ENCODE data around the gene FGF1.

Gene FGF1

DNA sequence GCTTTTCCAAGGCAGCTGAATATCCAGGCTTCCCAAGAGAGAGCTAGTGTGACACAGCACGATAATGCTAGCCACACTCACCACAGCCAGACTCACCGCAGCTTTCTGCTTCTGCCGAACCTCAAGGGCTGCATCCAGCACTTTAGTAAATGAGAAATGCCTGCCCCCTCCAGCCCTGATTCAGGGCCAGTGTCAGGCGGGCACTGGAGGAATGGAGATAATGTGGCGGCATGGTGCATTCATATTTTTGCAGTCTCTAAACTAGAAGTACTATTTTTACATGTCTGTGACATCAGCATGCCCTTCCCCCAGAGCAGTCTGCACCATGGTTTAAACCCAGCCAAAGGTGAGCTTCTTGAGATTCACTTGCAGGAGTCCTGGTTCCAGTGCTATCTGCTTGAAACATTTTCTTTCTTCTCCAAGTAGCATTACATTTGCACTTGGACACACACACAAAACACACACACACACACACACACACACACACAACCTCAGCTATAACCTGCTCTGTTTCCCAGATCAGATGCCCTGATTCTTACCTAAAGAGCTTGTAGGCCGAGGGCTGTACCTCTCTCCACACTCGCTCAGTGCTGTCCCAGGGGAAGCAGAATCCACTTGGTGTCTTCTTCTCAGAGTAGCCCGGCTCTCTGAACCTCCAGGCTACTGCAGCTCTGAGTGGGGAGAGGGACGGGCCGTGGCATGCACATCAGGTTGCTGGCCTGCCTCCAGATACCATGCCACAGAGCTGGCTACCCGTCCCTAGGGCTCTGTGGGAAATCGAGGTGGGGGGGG lies at the start of gene FGF1:
TSS of gene FGF1 (minus strand) at position 673 of the 792 bp plus-strand sequence. CDS start 71,963 bp downstream, outside the sequence.
- DNase-seq: peak in 47 of 58 donors; percentile 15 to 81 (median 57)

DNA sequence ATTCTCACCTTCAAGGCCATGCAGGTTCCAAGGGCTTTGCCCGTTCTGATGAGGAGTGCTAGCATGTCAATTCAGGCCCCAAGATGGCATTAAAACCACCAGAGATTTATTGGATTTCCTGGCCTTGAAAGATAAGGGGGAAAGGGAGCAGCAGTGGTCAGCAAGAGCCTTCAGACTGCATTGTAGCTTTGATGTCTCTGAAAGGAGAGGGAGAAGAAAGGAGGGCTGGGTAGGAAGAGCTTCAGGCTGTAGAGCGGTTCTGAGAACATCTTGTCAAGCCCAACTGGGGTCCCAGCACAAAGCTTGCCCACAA lies 41.8 kb upstream of the FGF1 start:
- DNase-seq: no peak

DNA sequence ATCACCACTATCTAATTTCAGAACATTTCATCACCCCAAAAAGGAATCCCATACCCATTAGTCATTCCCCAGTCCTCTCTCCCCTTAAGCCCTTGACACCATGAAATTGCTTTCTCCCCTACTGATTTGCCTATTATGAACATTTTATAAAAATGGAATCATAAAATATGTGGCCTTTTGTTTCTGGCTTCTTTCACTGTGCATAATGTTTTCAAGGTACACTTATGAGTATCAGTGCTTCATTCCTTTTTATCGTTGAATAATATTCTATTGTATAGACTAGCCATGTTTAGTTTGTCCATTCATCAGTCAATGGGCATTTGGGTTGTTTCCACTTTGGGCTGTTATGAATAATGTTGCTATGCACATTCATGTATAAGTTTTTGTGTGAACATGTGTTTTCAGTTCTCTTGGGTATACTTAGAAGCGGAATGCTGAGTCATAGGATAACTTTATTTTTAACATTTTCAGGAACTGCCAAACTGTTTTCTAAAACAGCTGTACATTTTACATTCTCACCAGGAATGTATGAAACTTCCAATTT lies 40.4 kb upstream of the FGF1 start:
- no peak for DNase-seq

DNA sequence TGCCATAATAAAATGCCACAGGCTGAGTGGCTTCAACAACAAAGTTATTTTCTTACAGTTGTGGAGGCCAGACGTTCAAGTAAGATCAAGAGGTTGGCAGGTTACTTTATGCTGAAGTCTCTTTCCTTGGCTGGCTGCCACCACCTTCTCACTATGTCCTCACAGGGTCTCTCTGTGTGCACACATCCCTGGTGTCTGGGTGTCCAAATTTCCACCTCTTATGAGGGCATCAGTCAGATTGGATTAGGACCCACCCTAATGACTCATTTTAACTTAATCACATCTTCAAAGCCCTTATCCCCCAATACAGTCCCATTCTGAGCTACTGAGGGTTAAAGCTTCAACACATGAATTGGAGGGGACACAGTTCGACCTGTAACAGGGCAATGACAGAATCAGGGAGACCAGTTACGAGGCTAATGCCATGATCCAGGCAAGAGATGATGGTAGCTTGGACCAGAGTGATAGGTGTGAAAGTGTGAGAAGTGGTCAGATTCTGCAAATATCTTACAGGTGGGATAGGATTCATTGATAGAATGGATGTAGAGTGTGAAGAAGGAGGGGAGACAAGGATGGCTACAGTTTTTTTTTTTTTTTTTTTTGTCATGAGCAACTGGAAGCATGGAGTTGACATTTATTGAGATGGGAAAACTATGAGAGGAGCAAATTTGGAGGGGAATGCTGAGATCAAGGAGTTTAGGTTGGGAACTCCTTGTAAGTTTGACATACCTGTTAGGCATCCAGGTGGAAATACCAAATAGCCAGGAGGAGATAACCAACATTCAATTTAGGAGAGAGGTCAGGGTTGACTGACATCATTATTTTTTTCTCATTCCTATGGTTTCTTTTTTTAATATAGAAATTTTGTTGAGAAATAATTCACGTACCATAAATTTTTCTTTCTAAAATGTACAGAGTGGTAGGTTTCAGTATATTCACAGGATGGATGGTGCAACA lies 39.6 kb upstream of the FGF1 start:
- DNase-seq: no peak

DNA sequence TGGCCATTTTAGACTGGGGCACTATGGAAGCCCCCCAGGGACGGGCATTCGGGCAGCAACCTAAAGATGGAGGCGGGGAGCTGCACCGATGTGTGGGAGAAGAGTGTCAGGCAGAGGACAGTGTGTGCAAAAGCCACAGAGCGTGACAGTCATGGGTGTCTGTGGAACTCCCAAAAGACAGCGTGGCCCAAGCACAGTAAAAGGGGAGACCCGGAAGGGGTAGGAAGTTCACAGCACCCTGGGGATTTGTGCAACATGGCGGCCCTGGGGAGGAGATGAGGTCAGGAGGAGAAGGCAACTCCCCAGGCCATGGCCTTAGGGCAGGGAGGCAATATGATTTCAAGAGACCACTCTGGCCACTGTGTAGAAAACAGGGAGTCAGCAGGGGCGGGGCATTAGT lies 38.9 kb upstream of the FGF1 start:
- DNase-seq: no peak

DNA sequence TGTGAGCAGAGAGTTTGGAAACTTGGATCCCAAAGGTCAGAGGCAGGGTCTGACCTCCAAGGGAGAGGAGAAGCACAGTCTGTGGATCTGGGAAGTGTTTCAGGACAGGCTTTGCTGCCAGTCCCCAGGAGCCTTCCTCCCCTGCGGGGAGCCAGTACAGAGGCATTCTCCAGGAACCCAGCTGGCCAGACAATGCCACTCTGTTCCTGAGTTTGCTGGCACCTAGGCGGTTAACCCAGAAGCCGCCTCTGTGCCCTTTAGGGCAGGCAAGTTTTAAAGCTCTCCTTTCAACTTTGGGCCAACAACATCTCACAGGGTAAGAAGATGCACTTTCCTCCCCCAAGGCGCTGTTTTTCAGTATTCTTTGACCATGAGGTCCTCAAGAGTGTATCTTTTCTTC lies 37.0 kb upstream of the FGF1 start:
- peak in 16 of 58 donors; percentile 13 to 64 (median 28) for DNase-seq

DNA sequence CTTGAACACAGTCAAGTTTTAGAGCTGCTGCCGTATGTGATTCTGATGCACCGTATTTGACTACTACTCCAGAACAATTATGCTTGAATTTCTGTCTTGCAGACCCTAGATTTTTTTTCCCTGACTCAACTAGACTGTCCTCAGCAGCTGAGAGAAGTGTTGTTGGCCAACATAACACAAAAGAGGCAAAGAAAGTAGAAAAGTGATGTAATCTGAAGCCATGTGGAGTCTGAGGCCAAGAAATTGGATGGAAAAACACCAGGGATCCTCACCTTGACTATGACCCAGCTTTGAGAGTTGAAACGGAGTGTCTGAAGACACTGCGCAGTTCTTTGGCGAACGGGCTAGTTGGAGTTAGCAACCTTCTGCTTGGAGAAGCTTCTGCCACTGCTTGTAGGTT lies 36.3 kb upstream of the FGF1 start:
- DNase-seq: peak in 1 of 58 donors; percentile 35

DNA sequence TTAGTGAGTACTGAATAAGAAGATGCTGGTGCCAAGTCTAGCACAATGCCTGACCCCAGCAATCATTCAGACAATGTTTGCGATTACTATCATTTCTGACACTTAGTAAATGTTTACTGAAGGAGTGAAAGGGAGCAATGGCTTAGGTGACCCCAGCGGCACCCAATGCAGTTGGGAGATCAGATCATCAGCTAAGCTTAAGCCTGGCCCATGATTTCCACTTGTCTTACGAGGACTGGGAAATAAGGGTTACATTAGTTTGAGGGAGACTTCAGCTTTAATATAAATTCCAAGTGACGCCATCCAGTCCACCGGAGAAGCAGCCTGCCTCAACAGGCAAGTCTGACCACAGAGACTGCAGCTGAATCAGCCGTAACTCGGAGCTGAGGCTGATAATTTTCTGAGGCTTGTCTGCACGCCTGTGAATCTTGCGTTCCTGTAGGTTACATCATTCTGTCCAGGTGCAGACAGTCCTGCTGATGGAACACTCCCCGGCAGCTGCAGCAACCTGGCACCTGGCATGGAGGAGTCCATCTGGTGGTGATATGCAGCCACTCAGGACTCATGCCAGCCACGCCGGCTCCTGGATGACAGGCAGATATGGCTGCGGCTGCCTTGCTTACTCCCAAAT lies 34.9 kb upstream of the FGF1 start:
- DNase-seq: peak in 9 of 58 donors; percentile 9 to 34 (median 21)

DNA sequence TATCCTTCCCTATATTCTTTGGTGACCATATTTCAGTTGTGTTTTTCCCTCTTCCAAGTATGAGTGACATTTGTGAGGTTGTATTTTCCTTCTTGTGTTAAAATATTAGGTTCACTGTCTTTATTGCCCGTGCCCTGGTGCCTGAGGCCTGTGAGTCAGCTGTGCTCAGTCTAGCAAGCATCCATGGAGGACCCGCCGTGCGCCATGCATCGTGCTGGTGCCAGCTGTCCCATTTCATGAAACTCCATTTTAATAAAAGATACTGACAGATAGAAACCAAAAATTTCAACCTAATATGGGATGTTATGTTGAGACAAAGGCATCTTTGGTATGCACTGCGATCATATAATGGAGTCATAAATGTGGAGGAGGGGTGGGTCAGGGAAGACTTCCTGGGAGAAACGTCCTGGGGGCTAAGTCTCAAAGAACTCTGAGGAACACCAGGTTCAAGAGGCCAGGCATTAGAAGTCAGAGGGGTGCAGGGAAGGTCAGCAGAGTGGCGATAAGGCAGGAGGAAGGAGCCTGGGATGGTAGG lies 34.0 kb upstream of the FGF1 start:
- DNase-seq: no peak

DNA sequence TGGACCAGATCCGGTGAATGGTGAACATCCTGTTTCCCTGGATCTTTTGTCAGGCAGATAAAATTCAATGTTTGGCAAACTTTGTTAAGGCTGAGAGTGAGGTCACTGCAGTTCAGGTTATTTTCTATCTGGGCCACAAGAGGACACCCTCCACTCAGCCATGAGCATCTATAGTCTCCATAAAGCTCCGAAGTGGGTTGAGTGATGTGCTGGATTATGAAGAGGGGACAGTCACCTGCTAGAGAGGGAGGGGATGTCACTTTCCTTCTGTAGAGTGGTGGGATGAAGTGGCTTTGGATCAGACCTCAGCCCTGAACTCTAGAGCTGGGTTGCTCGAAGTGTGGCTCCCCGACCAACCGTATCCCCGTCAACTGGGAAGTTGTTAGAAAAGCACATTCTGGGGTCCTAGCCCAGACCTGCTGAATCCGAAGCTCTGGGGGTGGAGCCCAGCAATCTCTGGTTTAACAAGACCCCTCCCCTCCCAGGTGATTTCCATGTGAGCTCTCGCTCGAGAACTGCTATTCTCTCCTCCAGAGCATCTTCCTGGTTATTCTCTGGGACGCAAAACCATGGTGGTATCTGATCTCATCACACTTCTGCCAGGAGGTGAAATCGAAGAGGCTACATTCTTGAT lies 31.8 kb upstream of the FGF1 start:
- peak in 14 of 58 donors; percentile 4 to 40 (median 18) for DNase-seq

DNA sequence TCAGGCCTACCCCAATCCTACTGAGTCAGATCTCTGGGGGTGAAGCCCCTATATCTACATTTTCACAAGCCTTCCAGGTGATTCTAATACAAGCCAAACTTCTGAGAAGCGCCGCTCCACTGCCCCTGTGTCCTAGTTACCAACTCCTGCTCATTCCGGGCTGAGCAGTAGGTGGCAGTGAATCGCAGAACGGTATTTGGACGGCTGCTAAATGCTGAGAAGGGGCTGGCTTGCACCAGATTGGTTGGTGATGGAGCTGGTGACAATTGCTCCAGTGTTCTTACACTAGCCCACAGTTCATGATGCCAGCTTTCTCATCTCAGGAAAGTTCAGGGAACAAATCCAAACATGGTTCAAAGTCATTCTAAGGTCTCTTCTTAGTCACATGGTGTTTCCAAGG lies 31.1 kb upstream of the FGF1 start:
- DNase-seq: peak in 54 of 58 donors; percentile 8 to 83 (median 55)

DNA sequence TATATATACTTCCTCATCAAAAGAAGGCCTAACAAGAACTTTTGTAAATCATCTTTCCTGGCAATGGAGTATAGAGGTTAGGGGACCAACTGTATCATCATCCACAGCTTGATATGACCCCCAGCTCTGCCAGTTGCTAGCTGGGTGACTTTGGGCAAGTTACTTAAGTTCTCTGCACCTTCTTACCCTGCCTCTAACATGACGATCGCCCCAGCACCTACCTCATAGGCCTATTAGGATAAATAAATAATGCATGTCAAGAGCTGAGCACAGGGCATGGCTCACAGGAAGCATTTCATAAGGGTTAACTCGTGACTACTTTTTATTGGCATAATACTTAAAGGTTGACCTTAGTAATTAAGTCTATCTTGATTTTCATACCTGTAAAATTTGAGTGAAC lies 29.4 kb upstream of the FGF1 start:
- DNase-seq: no peak

DNA sequence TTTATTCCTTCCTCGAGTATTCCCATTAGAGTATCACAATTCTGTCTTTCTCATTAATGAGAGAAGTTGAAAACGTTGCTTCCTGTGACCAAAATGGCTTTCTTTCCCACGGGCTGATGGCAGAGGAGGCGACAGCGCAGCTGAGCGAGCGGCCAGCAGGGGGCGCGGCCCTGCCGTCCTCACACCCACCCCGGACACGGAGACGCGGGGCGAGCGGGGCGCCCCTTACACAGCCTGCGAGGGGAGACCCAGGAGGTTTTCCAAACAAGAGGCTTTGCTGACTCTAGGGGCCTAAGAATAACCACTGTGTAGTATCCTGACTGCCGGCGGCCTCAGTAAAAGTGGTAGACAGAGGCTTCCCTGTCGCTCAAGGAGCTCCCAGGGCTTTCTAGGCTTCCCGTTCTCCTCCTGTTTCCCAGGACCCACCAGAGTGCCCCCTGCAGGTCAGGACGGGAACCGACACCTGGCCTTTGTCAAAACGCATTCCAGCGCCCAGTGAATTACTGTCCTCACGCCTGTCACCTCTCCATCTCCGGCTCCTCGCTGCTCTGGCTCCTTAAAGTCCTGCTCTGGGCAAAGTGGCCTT lies 27.3 kb upstream of the FGF1 start:
- peak; percentile 21 to 98 (median 83) for DNase-seq

DNA sequence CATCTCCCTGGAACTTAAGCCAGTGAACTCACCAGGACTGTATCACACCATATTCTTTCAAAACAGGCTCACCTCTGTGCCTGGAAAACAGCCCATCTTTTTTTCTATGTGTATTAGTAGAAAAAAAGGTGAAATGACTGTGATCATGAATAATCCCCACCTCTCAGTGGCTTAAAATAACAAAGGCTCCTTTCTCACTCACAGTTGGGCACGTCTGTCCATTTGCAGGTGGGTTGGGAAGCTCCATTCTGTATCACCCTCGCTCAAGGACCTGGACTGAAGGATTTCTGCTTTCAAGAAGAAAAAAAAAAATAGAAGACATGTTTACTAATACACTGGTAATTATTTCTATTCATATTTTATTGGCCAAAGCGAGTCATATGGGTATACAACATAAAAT lies 17.3 kb upstream of the FGF1 start:
- DNase-seq: no peak

DNA sequence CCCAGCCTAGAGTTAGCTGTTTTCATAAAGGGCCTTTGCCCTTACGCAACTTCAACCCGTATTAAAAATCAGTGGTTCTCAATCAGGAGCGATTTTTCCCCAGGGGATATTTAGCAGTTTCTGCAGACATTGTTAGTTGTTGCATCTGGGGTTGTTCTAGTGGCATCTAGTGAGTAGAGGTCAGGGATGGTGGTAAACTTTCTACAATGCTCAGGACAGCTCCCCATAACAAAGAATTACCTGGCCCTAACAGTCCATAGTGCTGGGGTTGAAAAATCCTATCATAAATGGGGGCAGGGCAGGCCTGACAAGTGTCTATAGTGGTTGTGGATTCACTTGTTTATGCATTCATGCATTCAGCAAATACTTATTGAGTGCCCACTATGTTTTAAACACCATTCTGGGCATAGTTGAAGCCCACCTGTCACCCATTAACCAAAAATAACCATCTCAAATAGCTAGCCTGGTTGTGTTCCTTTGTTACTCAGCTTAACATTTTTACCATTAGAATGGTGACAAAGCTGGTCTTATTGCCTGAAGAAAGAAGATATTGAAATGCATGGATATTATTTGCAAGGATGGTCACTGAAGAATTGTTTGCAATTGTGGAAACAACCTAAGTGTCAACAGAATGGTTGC lies 15.9 kb upstream of the FGF1 start:
- no peak for DNase-seq

DNA sequence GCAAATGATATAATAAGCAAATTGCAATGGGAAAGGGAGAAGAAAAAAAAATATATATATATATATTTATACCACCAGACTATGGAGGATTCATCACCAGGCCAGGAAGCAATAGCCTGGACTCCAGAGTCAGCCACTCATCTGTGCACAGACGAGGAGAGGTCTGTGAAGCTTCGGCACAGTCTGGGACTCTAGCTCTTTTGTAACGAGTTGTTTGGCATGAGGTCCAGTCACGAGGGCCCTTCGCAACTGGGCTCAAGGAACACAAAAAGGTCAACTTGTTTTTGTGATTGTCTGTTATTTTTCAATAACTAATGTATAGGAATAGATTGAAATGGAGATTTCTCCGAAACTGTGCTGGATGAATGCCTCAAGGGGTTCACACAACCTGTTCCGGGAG lies 14.7 kb upstream of the FGF1 start:
- no peak for DNase-seq

DNA sequence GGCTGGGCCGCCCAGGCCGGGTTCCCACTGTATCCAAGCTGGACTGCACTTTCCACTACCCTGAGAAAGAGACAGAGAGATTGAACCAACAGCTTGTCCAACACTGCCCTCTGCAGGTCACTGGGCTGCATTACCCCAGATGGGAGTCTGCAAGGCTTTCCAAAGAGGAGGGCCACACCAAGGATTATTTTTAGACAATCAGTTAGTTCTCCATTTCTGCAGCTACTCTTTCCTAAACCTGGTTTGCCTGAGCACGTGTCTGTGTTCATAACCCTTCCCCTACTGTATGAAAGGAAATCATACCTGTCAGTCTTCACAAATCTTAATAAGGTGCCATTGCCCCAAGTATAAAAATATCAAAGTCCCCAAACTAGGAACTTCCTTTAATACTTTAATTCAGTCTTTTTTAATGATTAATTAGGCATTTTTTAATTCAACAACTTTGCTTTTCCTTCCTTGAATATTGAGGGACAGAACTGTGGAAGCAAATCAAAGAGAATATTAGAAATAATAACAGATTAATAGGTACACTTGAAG lies 13.4 kb upstream of the FGF1 start:
- DNase-seq: peak in 56 of 58 donors; percentile 38 to 91 (median 76)

DNA sequence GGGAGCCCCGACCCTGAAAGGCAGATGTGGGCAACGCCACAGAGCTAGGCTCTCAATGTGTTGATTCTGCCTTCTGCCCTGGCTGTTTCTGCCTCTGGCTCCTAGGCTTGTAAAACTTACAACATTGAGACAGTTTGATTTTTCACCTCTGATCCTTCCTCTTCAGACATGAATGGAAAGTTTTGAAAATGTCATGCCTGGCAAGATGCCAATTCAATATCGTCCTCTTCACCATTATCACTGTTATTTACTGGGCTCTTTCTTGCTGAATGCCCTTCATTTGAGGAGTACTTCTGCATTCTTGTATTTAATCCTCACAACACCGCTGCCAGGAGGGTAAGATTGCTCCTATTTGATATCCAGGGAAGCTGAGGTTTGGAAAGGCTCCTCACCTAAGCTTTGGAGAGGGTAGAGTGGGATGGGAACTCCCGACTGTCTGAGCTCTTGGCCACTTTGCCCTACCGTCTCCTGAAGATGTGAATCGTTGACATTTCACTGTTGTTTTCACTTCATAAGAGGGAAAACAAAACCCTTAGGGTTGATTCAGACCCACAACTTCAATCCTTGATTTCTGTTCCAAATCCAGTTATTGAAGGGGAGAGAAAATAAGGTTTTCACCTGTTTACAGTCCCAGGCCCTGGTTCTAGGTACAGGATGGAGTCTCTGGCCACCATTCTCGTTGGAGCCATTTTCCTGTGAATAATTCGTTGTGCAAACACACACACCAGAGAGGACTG lies 12.7 kb upstream of the FGF1 start:
- DNase-seq: no peak

All from anterior cingulate cortex (tissue), 58 donors.